HL-60/S4 (cell line): Measurements from ENCODE around the gene FXYD1.

Source experiments
- in situ Hi-C: fragments of 300-500 bp; cut with MboI; formaldehyde crosslinking; loops from 2 replicates; pipeline ENCODE4 v1.14.3; 2022; ENCODE audit warnings: low sequenced_read_pairs

FXYD1 gene

GRCh38 chr19:35160629-35161433 is 22.2 kb downstream of the FXYD1 start:
- in situ Hi-C loops = no loop called here

GRCh38 chr19:35161434-35161743 is 22.8 kb downstream of the FXYD1 start:
- in situ Hi-C loops = no loop called here

GRCh38 chr19:35162471-35163326 is 24.1 kb downstream of the FXYD1 start:
- in situ Hi-C loops = no loop called here

- in situ Hi-C loops = no loop called here
Observed at GRCh38 chr19:35164418-35164817, 25.8 kb downstream of the FXYD1 start.

GRCh38 chr19:35165200-35166058 is 26.8 kb downstream of the FXYD1 start:
- in situ Hi-C loops = no loop called here

- in situ Hi-C loops = no loop called here
Observed at GRCh38 chr19:35166100-35167063, 27.8 kb downstream of the FXYD1 start.

GRCh38 chr19:35167251-35168119 is 28.9 kb downstream of the FXYD1 start:
- in situ Hi-C loops = no loop called here

GRCh38 chr19:35168196-35168595 is 29.6 kb downstream of the FXYD1 start:
- in situ Hi-C loops = no loop called here

GRCh38 chr19:35169221-35169995 is 30.8 kb downstream of the FXYD1 start:
- in situ Hi-C loops = no loop called here

- in situ Hi-C loops = no loop called here
Observed at GRCh38 chr19:35170359-35171061, 31.9 kb downstream of the FXYD1 start.

- in situ Hi-C loops = no loop called here
Observed at GRCh38 chr19:35171730-35172129, 33.1 kb downstream of the FXYD1 start.

- in situ Hi-C loops = no loop called here
Observed at GRCh38 chr19:35174226-35174625, 35.6 kb downstream of the FXYD1 start.

GRCh38 chr19:35176181-35176570 is 37.6 kb downstream of the FXYD1 start:
- in situ Hi-C loops = no loop called here

GRCh38 chr19:35177377-35178274 is 39.0 kb downstream of the FXYD1 start:
- in situ Hi-C loops = no loop called here

- in situ Hi-C loops = no loop called here
Observed at GRCh38 chr19:35178701-35179100, 40.1 kb downstream of the FXYD1 start.

- in situ Hi-C loops = no loop called here
Observed at GRCh38 chr19:35179830-35180229, 41.2 kb downstream of the FXYD1 start.

- in situ Hi-C loops = no loop called here
Observed at GRCh38 chr19:35181387-35181786, 42.8 kb downstream of the FXYD1 start.
